GM19025 (cell line): ENCODE data around the gene ANKRD33B.
"Not testable (repeated sequence)": the region's sequence is repeated elsewhere in the genome, so short reads cannot be mapped to it uniquely, and the experiment has no call there.

Experiments
- ATAC-seq: cut with Tn5 transposase; IDR thresholded peaks from one replicate; pipeline ENCODE4 v1.9.1; 2021; ENCODE audit warnings: mild to moderate bottlenecking, low read depth, moderate library complexity; ENCODE audit not compliant: unreplicated experiment

Gene ANKRD33B

DNA sequence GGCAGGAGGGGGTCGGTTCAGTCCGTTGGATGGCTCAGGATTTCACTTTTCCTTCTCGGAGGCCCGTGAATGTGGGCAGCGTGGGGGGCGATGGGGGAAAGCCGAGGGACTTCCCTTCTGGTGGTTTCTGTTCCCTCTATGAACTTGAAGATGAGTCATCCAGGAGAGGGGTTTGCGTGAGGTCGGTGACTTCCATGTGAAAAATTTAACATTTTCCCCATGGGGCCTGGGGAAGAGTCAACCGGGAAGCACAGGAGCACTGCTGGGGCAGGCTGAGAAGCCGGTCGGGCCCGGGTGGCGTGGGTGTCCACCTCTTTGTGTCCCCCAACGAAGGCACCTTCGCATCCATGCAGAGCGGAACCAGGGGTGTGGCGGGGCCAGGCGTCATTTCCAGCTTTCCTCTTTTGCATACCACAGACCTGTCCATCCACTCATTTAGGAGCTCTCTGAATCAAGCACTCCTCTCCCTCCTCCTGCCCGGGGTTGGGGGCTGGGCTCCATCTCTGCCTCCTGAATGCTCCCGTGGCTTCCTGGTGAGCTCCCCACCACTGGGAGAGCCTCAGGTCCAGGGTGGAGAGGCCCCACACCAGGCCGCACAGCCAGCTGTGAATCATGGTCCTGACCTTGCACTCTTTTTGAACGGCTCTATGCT lies 68.4 kb downstream of the ANKRD33B start:
- peak; percentile 39 for ATAC-seq

DNA sequence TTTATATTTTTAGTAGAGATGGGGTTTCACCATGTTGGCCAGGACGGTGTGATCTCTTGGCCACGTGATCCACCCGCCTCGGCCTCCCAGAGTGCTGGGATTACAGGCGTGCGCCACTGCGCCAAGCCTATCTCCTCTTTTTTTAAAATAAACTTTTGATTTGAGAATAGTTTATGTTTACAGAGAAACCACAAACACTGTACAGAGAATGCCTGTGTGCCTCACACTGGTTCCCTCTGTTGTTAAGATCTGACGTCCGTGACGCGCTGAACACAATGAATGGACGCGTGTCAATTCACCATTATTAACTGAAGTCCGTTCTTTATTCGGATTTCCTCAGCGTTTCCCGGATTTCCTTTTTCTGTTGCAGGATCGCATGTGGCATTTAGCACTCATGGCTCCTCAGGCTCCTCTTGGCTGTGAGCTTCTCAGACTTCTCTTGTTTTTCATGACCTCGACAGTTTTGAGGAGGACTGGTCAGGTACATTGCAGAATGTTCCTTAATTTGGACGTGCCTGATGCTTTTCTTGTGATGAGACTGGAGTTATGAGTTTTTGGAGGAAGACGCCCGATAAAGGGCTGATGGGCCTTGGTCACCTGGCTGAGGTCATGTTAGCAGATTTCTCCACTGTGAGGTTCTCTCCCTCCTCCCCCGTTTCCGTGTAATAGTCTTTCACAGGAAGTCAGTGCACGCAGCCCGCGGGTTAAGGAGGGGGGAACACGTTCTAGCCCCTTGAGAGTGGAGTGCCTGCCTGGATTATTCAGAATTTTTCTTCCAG lies 69.6 kb downstream of the ANKRD33B start:
- no peak for ATAC-seq

DNA sequence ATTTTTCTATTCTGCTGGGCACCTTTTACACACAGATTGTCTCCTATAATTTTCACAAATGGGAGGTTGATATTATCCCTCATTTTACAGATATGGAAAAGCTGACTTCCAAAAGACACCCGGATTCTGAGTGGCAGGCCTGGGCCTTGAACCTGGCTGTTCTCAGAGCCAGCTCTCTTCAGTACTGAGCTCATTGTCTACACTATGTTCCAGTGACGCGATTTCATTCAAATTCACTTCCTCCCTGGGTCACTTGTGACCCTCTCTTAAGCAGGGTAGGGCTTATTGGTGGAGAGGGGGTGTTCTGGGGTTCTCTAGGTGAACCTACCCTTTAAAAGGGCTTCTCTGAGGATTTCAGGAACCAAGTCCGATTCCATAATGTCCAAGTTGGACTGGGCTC lies 70.2 kb downstream of the ANKRD33B start:
- ATAC-seq: no peak

DNA sequence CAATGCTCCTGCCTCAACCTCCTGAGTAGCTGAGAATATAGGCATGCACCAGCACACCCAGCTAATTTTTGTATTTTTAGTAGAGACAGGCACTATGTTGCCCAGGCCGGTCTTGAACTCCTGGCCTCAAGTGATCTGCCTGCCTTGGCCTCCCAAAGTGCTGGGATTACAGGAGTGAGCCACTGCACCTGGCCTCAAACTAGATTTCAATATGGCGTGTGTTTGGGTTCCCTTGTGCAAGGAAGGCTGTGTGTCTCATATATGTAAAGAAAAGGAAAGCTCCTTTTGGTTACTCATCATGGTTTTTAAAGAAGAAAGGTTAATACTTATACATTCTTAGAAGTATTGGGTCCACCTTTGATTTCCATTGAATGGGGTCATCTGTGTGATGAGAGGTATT lies 70.7 kb downstream of the ANKRD33B start:
- no peak for ATAC-seq

DNA sequence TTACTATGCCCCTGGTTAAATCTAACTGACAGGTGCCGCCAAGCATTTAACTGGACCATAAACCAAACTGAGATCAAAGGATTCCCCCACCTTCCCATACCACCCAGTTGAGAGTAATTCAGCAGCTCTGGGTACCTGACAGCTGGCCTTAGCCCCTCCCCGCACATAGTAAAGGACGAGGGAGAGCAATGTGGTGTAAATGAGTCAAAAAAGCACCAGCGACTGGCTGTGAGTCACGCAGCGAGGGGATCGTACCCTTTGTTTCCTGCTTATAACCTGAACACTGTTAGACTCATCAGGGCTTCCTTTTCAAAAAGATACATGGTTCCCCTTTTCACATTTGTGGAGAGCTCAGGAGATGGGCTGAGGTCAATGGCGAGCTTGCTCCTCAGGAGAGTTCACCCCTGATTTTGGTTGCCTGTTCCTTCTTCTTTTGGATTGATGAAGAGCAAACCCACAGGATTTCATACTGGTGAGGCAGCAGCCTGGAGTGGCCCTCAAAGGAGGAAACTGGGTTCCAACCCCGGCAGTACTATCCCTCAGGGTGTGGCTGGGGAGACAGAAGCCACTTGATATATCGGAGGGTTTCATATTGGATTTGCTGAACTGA lies 71.5 kb downstream of the ANKRD33B start:
- peak; percentile 54 for ATAC-seq

DNA sequence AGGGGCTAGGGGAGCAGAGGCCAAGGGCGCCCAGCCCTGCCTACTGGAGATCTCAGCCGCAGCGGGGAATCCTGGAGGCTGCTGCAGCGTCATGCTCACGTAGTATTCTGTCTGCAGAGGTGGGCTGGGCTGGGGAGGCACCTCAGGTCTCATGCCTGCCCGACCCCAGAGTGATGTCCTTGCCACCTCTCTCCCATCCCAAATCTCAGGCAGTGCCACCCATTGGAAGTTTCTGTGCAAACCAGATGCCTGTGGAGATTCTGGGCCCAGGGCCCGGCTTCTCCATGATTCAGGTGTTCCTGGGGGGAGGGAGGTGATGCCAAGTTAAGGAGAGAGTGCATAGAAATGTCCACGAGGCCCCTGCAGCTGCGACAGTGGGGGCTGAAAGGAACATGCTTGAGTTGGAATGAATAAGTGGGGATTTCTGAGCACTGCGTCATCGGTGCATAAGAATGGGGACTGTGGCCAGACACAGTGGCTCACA lies 72.0 kb downstream of the ANKRD33B start:
- no peak for ATAC-seq

DNA sequence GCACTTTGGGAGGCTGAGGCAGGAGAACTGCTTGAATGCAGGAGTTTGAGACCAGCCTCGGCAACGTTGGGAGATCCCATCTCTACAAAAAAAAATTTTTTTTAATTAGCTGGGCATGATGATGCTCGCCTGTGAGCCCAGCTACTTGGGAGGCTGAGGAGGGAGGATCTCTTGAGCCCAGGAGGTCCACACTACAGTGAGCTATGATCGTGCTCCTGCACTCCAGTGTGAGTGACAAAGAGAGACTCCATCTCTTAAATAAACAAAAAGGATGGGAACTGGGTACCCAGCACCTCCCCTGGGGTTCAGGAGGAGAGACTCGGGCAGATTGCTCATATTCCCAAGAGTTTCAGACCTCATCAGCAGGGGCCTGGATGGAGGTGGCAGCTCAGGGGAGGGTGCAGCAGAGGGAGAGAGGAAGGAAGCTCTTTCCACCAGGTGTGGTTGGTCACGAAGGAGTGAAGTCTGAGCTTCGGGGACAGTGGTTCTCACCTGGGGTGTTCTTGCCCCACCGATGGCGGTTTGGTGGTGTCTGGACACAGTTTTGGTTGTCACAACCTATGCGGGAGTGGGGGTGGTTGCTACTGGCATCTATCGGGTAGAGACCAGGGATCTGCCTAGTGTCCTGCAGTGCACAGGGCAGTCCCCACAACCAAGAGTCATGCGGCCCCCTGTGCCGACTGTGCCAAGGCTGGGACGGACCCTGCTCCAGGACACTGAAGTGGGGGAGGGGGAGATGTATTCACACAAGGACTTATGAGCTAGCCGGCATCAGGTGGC lies 72.7 kb downstream of the ANKRD33B start:
- ATAC-seq: no peak

DNA sequence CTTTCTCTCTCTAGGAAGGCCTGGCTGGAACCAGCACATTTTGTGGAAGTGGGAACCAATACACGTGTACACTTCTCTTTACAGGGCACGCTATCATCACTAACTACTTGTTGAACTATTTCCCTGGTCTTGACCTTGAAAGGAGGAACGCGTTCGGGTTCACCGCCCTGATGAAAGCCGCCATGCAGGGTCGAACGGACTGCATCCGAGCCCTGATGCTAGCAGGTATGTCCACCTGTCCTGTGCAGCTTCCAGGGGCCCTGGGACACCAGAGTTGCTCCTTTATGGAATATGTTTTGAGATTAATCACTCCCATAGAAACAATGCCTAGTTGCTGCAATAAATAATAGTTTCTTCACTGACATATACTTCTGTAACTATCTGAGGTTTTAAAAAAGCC lies 74.1 kb downstream of the ANKRD33B start:
- no peak for ATAC-seq

DNA sequence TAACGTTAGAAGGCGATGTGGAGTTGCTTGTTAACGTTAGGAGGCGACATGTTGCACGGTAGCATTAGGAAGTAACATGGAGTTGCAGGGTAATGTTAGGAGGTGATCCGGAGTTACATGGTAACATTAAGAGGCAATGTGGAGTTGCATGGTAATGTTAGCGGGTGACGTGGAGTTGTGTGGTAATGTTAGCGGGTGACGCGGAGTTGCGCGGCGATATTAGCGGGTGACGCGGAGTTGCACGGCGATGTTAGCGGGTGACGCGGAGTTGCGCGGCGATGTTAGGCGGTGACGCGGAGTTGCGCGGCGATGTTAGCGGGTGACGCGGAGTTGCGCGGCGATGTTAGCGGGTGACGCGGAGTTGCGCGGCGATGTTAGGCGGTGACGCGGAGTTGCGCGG lies 74.9 kb downstream of the ANKRD33B start:
- not testable (repeated sequence) for ATAC-seq

DNA sequence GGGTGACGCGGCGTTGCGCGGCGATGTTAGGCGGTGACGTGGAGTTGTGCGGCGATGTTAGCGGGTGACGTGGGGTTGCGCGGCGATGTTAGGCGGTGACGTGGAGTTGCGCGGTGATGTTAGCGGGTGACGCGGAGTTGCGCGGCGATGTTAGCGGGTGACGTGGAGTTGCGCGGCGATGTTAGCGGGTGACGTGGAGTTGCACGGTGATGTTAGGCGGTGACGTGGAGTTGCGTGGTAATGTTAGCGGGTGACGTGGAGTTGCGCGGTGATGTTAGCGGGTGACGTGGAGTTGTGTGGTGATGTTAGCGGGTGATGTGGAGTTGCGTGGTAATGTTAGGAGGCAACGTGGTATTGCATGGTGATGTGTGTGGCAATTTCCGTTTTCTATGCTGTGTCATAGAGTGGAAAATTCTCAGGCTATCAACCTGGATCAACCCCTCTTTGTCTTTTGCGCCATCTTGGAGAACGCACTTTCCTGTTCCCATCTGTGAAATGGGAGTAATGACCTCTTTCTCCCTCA lies 76.0 kb downstream of the ANKRD33B start:
- no peak for ATAC-seq

DNA sequence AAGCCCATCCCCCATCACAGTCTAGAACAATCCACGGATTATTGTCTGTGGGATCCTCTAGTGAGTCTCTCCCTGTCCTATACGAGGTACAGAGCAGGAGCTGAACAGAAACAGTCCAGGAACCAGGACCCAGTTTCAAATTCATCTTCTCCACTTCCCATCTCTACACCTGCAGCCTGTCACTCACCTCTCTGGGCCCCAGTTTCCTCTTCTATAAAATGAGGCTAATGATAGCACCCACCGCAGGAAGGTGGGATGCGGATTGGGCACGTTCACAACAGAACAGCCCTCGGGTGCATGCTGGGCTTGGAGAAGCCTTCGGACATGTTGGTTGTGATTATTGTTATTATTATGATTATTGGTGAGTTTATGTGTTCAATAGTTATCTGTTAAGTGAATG lies 78.5 kb downstream of the ANKRD33B start:
- ATAC-seq: no peak

DNA sequence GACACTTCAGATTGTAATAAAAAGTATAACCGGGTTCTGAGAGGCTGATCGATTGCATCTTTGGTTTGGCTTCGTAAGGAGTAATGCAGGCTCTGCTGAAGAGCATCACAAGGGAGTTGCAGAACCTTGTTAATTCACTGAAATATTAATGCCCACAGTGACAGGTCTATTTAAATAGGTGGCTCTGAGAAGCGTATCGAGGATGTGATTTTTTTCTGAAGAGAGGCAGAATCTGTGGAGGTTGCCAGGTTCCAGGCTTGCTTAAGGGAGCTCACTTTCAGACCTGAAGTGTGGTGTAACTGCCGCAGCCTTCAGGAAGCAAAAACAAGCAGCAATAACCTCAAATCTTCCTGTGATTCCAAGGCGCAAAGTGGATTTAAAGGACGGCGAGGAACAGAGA lies 80.3 kb downstream of the ANKRD33B start:
- ATAC-seq: no peak

DNA sequence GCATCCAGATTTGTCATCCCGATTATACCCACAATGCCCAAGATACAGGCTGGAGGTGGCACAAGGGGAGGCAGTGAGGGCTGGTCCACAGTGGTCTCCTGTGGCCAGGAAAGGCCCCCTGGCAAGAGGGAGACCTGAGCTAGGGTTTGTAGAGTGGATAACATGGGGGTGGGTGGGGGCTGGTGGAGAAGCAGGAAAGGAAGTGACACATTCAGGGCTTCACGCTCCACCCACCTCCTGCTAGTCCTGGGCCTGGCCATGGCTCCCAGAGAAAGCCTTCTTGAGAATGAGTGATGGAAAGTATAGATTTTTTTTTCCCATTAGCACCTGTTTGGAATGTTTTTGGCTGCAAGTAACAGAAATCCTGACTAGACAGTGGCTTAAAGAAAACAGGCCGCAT lies 81.3 kb downstream of the ANKRD33B start:
- ATAC-seq: no peak

DNA sequence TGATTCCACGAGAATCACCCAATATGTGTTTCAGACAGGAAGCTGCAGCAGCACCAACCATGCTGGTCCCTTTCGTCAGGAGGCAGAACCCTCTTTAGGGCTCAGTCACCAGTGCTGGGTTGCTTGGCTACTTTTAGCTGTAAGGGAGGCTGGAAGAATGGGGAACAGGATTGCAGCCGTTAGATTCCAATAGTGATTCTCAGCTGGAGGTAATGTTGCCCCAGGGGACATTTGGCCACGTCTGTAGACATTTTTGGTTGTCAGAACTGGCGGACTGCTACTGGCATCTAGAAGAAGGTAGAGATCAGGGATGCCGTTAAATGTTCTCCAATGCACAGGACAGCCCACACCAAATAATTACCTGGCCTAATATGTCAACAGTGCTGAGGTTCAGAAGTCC lies 81.8 kb downstream of the ANKRD33B start:
- ATAC-seq: no peak

DNA sequence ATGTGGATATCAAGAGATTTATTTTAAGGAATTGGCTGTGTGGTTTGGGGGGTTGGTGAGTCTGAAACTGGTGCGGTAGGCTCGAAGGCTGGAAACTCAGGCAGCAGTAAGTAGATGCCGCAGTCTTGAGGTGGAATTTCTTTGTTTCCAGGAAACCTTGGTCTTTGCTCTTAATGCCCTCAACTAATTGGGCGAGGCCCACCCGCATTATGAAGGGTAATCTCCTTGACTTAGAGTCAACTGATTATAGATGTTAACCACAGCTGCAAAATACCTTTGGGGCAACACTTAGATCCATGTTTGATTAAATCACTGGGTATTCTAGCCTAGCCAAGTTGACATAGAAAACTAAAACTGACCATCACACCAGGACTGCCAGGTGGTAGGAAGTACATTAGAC lies 83.8 kb downstream of the ANKRD33B start:
- no peak for ATAC-seq

DNA sequence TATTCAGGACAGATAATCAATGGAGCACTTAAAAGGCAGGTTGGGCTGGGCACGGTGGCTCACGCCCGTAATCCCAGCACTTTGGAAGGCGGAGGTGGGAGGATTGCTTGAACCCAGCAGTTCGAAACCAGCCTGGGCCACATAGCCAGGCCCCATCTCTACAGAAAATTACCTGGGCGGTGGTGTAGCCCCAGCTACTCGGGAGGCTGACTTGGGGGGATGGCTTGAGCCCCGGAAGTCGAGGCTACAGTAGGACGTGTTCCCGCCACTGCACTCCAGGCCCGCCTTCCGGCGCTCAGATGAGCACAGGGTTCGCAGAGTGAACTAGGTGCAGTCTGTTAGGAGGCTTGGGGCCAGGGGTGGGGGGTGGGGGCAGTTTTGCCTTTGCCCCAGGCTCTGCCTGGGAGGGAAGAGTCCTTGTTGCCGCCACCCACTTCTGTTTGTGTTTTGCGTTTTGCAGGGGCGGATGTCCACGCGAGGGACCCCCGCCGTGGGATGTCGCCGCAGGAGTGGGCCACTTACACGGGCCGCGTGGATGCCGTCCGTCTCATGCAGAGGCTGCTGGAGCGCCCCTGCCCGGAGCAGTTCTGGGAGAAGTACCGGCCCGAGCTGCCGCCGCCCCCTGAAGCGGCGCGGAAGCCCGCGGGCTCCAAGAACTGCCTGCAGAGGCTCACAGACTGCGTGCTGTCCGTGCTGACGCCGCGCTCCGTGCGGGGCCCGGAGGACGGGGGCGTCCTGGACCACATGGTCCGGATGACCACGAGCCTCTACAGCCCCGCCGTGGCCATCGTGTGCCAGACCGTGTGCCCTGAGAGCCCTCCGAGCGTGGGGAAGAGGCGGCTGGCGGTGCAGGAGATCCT lies 85.2 kb downstream of the ANKRD33B start:
- ATAC-seq: no peak

DNA sequence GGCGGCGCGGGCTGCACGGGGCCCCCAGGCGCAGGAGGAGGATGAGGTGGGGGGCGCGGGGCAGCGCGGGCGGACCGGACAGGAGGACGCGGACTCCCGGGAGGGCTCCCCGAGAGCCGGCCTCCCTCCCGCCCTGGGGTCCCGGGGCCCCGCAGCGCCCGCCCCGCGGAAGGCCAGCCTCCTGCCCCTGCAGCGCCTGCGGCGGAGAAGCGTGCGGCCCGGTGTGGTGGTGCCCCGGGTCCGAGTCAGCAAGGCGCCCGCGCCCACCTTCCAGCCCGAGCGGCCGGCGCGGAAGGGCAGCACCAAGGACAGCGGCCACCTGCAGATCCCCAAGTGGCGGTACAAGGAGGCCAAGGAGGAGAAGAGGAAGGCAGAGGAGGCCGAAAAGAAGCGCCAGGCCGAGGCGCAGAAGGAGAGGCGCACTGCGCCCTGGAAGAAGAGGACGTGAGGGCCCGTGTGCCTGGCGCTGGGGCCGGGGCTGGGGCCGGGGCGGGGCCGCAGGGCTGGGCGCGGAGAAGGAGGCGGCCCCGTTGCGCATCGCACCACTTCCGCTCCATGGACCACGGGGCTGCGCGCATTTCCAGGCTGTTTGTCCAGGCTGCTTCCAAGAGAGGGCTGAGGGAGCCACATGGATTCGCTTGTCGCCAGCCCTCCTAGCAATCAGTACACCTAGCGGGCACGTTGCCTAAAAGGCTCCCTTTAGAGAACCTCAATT lies 86.0 kb downstream of the ANKRD33B start:
- no peak for ATAC-seq

DNA sequence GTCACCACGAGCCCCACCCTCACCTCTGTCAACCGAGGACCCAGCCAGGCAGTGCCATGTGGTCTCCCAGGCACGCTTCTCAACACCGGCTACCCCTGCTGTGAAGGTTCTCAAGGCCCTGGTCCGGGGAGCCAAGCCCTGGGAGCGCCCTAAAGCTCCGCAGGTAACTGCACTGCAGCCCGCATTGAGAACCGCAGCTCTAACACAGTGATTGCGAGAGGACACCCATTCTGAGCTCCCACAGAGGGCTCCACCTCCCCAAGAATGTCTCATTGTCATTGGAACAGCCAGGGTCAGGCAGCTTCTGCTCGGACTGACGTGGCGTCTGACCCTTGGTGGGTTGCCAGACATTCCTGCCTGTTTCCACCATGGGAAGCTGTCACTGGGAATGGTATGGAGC lies 88.3 kb downstream of the ANKRD33B start:
- ATAC-seq: no peak

DNA sequence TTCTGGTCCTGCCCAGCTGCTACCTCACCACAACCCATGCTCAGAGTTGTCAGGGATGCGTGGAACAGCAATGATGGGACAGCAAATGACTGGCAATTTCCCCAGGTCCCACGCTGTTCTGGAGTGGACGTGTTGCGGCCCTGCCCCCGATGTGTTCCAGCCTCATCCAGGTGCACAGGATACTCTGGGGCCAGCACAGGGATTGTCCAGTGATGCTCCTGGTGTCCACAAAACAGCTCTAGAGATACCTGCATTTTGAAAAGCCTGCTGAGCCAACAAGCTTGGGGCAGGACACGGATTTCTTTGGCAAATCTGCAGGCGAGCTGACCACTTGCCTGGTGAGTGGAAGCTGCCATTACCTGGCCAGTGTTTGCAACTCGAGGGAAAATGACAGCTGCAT lies 88.7 kb downstream of the ANKRD33B start:
- ATAC-seq: no peak
